ENCODE results near the gene GRAMD1C.
"Not testable (repeated sequence)": the region's sequence is repeated elsewhere in the genome, so short reads cannot be mapped to it uniquely, and the experiment has no call there.

Gene GRAMD1C

DNA sequence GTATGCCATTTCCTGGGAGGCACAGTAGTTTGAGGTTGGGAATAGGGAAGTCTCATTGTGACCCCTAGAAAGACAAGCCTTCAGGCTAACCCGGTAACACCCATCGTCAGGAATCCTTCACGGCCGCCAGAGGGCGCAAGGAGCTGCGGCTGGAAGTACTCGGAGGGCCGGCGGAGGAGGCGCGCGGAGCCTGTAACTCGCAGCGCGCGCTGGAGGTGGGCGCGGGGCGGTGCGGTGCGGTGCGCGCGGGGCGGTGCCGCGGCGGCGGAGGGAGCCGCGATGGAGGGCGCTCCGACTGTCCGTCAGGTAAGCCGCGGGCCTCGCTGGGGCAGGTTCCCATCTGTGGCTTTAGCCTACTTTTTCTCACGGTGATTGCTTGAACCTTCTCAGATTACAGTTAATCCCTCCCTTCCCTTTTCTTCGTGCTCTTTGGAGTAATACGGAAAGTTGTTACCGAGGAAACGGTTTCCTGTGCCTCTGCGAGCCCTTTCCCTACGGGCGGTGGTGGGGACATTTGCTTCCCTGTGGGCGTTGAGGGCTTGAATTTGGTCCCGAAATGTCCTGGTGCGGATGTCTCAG is at the start of gene GRAMD1C:
Gene GRAMD1C, plus strand, starts transcription at position 158 of the 579 bp plus-strand sequence. Its CDS starts 122 bp downstream, at position 280.
- peak; percentile 94 for DNase-seq

DNA sequence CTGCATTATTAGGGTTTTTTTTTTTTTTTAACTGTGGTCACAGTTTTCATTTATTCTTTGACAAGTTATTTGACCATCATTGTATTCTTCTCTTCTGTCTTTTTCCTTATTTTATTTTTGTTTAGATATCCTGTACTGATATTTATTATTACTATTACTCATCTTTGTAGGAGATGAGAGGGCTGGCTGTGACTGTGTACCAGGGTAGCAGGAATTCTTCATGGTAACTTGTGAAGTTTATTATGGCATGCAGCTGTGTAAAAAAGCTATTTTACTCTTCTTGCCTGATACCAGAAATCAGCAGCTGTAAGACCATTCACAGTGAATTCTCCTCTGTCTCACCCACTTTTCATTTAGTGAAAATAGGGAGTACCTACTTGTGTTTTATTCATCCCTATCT is 47.2 kb upstream of the GRAMD1C start:
- no peak for DNase-seq

DNA sequence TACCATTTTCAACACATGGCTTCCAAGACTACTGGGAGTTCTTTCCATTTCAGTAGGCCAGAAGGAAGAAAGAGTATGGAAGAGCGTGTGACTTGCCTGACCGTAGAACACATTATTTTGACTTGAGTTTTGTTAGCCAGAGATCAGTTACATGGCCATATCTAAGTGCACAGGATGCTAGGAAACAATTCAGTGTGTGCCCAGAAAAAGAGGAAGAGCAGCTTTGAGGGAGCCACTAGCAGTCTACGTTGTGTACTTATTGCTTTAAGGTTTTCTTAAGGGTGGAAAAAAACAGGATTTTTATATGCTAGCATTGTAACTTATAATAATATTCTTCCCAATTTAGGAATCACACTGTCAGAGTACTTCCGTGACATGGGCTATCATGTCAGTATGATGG is 44.1 kb upstream of the GRAMD1C start:
- DNase-seq = no peak

DNA sequence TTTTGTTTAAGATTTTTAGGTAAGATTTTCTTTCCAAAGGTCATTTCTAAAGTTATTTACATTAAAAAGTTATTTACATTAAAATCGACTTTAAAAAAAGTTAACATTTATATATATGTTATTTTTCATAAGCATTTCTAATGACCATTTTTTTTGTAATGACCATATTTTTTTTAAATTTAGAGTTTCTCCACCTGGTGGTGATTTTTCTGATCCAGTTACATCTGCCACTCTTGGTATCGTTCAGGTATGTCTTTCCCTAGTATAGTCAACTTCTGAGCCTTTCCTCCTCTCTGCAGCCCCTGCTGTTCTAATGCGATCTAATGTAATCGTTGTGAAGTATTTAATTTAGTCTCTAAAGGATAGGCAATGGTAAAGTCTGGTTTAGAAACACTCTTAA is 42.9 kb upstream of the GRAMD1C start:
- DNase-seq = no peak

DNA sequence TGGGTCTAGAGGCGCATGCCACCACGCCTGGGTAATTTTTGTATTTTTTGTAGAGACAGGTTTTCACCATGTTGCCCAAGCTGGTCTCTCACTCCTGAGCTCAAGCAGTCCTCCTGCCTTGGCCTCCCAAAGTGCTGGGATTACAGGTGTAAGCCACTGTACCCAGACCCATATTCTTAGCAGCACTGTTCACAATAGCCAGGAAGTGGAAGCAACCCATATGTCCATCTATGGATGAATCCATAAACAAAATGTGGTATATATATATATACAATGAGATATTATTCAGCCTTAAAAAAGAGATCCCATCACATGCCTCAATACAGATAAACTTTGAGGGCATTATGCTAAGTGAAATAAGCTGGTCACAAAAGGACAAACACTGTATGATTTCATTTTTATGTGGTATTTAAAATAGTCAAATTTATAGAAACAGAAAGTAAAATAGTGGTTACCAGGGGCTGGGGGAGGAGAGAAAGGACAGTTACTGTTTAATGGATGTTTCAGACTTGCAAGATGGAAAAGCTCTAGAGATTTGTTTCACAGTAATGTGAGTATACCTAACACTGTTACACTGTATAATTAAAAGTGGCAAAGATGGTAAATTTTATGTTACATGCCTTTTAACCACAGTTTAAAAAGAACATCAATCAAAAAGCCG is 35.7 kb upstream of the GRAMD1C start:
- no peak for DNase-seq

DNA sequence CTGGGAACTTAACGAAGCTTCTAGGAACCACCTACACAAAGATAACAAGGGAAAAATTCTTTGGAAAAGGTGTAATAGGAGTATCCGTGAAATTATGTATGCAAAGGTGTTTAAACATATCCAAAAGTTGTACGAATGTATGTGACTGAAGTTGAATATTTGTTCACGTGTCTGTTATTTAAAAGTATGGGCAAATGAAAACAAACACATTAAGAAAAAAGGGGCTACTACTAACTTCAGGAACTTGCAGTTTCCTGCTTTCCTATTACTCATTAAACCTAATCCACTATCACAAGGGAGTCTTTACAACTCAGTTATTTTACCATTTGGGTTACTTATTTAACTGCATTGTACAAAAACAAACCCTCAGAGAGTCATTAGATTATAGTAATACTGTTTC is 33.9 kb upstream of the GRAMD1C start:
- no peak for DNase-seq

DNA sequence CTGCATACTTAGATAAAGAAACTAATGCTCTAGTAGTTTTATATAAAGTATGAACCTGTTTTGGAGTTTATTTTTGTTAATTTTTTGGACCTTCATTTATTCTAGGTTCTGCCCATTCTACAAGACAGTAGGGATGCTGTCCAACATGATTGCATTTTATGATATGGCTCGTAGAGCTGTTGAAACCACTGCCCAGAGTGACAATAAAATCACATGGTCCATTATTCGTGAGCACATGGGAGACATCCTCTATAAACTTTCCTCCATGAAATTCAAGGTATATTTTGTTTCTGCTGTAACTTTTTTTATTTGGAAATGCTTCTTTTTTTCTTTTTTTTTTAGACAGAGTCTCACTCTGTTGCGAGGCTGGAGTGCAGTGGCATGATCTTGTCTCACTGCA is 33.3 kb upstream of the GRAMD1C start:
- DNase-seq = no peak

DNA sequence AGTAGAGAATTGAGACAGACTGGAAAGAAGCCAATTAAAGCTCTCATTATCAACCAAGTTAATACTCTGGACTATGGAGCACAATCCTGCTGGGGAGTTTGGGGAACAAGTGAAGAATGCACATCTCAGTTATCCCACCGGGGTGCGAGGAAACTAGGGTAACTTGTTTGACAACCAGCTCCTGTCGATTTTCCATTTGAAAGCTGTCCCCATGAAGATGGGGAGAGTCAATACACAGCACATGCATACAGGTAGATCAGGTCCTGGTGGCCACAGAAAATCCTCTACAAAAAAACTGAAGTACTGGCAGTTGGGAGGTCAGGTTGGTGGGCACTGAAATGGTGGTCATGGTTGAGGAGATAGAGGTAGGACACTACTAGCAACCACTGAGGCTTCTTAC is 25.7 kb upstream of the GRAMD1C start:
- no peak for DNase-seq

DNA sequence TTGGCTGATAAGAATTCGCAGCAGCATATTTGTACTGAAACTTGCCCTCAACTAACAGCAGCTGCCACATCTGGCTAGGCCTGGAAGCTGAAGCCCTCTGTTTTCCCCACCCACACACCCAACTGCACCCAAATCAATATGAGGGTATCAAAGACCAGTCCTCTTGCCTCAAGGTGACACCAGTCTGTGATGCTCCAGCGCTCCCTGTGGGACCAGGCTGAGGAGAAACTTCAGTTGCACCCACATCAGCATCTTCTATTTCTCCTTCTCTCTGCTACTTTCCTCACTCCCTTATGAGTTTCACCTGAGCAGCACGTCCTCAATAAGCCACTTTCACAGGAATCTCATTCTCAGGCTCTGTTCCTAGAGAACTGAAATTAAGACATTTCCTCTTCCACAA is 18.7 kb upstream of the GRAMD1C start:
- DNase-seq = no peak

DNA sequence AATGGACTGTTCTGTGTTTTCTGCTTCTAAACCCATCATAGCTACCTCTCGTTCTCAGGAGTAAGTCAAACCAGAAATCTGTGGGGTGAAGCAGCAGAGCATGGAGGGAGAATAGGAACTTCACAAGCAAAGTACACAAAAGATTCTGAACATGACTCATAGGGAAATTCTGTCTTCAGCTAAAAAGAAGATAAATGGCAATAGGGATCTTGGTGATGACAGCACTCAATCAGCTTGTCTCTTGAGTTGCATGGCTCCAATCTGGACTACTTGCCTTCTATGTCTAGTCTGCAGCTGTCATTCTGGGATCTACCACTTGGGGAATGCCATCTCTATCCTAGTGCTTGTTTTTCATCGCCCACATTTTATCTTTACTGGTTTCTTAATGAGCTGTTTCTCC is 13.5 kb upstream of the GRAMD1C start:
- no peak for DNase-seq

DNA sequence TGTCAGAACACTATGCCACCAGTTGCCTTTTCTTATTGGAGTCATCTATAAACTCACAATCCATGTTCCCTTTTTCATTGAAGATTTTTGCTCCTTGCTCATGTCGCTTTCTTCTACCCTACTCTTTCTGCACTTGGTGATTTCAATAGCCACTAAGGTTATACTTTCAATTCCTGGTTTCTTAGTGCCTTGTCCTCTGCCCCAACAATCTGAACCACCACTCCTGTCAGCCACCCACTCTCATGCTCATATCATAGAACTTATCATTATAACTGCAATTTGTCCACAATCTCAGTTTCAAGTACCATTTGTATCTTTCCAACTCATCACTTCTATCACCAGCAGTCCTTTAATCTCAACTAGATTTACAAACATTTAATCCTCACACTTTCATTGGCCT is 10.0 kb upstream of the GRAMD1C start:
- no peak for DNase-seq

DNA sequence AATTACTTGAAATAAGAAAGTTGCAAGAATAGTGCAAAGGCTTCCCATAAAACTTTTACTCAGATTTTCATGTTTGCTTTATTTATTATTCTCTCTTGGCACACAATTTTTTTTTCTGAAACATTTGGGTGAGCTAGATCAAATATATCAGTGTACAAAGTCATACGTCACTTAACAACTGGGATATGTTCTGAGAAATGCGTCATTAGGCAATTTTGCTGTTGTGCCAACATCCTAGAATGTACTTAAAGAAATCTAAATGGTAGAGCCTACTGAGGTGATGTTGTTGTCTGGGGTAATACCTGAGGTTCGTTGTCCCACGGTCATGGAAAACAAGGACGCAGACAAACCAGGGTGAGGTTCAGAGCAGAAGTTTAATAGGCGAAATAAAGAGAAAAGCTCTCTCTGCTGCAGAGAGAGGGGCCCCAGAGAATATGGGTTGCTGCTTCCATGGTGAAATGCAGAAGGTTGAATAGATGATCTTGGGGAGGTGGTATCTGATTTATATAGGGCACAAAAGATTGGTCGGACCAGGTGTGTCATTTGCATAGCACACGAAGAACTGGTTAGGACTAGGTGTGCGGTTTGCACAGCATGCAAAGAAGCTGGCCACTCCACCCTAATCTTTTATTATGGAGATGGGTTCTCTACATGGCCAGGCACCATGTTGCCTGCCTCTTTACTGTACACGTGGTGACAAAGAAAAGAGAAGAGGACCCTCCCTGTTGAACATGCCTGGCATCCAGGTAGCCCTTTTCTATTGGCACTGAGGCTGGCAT is 8.8 kb upstream of the GRAMD1C start:
- peak; percentile 19 for DNase-seq

DNA sequence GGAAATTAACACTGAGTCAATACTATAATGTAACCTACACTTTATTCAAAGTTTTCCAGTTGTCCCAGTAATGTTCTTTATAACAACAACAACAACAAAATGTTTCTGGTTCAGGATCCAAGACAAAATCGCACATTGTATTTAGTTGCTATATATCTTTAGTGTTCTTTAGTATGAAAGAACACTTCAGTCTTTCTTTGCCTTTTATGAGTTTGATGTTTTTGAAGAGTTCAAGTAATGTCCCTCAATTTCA is 7.6 kb upstream of the GRAMD1C start:
- no peak for DNase-seq

DNA sequence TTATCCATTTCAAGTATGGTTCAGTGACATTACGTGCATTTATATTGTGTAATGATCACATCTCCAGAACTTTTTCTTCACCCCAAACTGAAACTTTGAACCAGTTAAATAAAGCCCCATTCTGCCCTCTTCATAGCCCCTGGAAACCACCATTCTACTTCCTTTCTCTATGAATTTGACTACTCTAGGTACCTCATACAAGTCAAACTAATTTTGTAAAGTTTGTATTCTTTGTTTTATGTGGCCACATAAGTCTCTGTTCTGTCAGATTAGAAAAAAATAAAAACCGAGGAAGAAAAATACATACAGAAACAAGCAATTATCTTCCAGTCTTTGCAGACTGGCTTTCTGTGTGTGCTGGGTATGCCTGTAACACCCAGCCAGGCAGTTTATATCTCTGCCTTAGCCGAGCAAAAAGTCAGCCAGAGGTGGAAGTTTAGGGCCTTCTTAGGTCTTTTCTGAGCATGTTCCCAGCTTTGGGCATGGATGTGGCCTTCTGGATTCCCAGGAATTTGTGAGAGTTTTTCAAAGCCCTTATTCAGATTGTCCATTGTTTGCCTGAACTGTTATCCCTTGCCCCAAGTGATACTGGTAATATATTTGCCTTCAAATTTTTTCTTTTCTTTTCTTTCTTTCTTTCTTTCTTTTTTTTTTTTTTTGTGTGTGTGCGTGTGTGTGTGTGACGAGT is 6.0 kb upstream of the GRAMD1C start:
- no peak for DNase-seq

DNA sequence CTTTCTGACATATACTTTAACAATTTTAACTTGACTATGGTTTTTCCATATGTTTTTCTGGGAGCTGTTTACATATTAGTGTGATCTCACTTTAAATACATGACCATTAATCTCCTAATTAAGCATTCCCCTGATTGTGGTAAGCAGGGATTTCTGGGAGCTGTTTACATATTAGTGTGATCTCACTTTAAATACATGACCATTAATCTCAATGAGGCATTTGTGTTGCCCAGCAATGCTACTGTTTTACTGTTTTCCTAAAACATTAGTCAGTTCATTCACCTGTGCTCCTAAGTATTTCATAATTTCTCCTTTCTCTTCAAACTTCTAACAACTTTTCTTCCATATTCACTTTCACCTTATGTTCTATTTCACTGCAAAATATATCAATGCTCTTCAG is 3.6 kb upstream of the GRAMD1C start:
- DNase-seq = no peak

DNA sequence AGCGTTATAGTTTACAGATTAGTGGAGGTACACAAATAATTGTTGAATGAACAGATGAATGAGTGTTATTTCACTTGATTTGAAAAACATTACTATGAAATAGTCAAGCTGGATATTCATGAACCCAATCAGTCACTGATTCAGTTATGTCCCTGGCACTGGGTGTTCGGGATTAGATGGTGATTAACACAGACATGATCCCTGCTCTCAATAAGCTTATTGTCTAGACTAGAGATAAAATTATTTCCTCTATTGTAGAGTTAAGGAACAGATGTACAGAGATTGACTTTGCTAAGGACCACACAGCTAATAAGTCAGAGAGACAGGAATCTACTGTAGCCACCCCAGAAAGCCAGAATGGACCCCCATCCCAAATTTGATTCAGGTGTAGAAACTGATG is 963 bp downstream of the GRAMD1C start:
- no peak for DNase-seq

DNA sequence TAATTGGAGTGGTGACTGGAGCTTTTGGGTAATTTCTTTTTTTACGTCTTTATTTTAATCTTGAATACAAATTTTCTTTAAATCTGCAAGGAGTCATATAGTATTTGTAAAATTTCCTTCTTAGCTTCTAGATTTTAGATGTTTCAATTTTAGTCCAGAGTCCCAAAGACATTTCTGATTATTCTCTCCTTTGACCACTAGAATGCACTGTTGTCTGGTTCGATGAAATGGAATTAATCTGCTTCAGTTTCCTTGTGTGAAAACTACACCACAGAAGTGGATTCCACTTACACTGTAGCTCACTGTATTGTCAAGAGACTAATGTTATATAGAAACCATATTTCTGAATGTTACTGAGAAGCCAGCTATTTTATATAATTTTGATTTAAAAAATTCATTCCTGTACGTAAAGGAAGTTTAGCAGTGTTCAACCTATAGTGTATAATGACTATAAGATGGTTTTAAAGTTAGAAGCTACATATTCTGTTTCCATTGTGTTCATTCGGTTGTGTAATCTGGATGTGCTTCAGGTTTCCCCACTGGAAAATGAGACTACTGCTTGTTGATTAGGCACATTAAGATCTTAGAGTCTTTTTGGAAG is 6.1 kb downstream of the GRAMD1C start:
- DNase-seq = peak; percentile 24

DNA sequence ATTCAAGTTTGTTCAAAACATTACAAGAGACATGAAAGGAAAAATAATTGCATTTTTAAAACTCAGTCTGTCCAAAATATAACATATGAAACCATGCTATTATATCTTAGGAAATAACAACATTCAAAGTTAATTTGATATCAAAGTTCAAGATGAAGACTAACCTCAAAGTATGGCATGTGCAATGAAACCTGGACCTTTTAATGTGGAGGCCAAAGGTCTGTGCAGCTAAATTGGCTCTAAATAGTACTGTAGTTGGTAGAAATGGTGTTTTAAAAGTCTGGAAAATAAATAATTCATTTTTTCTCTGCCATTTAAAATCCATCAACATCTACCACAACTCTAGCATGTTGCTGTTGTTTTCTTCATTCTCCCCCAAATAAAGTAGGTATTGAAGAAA is 8.7 kb downstream of the GRAMD1C start:
- no peak for DNase-seq

DNA sequence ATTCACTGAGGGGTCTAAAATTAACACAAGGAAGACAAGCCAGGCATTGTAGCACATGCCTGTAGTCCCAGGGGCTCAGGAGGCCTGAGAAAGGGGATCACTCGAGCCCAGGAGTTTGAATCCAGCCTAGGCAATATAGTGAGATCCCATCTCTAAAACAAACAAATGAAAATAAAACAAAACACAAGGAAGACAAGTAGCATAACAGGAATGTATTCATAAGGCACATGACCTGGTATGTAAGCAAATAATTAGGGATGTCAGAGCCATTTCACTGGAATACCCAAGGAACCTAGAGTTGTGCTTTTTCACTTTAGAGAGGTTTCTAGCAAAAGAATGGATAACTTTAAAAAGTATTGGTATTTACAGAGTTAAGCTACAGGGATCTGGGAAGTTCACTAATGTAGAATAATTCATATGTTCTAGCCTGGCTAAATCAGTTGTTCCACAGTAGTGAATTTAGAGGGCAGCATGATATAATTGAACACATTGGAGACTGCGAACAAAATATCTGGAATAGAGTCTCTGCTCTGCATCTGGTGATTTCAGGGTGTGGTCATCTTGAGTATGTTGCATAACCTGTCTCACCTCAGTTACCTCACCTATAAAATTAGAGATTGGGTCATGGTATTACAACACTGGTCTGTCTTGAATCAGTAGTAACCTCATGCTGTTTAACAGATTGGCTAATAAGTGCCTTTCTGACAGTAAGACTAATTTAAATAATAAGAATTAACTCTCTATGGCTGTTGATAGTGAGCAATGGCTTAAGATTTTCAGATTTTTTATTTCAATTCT is 9.3 kb downstream of the GRAMD1C start:
- DNase-seq = no peak

DNA sequence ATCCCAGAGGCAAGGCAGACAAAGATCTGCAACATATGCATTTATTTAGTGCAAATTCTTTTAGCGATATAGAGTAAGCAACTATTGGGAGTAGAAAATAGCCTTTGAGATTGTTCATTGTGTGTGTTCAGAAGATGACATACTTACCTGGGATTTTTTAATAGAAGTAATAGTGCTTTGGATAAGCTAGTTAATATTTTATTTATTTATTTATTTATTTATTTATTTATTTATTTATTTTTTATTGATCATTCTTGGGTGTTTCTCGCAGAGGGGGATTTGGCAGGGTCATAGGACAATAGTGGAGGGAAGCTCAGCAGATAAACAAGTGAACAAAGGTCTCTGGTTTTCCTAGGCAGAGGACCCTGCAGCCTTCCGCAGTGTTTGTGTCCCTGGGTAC is 10.5 kb downstream of the GRAMD1C start:
- DNase-seq = not testable (repeated sequence)

DNA sequence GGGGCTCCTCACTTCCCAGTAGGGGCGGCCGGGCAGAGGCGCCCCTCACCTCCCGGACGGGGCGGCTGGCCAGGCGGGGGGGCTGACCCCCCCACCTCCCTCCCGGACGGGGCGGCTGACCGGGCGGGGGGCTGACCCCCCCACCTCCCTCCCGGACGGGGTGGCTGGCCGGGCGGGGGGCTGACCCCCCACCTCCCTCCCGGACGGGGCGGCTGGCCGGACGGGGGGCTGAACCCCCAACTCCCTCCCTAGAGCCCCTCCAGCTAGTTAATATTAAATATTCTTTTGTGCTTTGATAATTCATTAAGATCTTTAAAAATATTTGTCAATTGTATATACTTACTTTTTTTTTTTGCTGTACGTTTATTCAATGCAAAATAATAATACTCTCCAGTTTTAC is 11.3 kb downstream of the GRAMD1C start:
- not testable (repeated sequence) for DNase-seq

DNA sequence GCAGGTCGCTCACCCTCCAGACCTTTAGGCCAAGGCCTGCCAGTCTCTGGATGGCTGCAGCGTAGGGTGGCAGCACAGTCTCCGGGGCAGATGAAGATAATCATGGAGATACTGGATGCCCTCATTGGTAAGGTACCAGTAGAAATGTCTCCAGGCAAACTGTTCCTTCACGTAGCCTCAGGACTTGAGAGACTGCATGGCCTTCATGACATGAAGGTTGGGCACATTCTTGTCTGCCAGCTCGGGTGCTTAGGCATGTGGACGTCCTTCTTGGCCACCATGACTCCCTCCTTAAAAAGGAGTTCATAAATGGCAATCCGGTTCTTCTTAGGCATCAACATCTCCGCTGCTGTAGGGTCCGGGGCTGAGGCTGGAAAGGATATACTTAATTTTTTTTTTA is 11.8 kb downstream of the GRAMD1C start:
- DNase-seq = not testable (repeated sequence)

DNA sequence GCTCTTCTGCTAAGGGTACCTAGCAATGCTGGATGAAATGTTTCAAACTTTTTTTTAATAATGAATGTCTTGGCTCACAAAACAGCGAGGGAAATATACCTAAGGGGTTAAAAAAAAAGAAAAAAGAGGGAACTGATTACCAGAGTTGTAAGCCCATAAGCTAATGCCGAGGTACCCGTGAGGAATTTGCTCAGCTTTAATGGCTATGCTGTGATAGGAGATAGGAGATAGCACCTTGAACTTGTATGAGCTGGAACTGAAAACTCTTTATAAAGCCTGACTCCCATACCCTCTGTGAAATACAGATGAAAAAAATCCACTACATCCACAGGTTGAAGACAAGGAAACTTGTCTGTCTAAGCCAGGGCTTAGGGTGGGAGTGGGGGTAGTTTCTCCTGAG is 13.9 kb downstream of the GRAMD1C start:
- DNase-seq = no peak

Measured in NCI-H146 (cell line).